Measurements from ENCODE around the gene CBX6.

CBX6 gene

DNA sequence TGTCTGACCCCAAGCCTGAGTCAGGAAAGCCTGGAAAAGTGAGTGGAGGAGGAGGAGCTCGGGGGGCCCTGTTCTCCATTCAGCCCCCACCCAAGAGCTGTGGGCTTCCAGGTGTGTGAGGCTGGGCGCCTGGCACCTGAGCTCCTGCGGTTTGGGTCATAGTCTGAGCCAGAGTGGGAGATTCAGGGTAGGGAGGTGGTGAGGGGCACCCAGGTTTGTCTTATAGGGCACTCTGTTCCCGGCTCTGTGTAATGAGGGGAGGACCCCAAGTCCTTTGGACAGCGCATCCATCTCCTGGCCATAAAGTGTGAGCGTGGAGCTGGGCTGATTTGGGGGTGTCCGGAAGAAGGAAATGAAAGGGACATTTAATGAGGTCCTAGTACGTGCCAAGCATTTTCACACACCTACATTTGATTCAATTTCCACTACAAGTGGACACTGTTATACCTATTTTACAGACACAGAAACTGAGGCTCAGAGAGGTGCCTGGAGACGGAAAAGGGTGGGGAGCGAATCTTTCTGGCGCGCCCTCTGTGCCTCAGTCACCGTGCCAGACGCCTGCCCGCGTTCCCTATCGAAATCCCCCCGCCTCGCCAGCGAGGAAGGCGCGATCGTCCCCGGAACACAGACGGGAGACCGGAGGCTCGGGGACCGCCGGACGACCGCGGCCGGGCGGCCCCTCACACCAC, 29.4 kb downstream of the CBX6 start:
- ATAC-seq = no peak
- TF ChIP-seq ISL1 (CRISPR knock-in tag; IDR thresholded peaks at IDR 0.05) (no peak), ZFP3 (CRISPR knock-in tag; IDR thresholded peaks at IDR 0.05) (no peak), ZNF8 (CRISPR knock-in tag; IDR thresholded peaks at IDR 0.05) (no peak), SNAI2 (CRISPR knock-in tag; IDR thresholded peaks at IDR 0.05) (no peak), TOX (CRISPR knock-in tag; IDR thresholded peaks at IDR 0.05; ENCODE audit: borderline replicate concordance) (no peak), GLIS3 (CRISPR knock-in tag; IDR thresholded peaks at IDR 0.05) (no peak), TCF4 (CRISPR knock-in tag; IDR thresholded peaks at IDR 0.05; ENCODE audit: borderline replicate concordance) (no peak), ZNF565 (CRISPR knock-in tag; conservative IDR thresholded peaks at IDR 0.05; ENCODE audit: low read depth) (no peak), RARB (CRISPR knock-in tag; IDR thresholded peaks at IDR 0.05) (no peak), OSR1 (CRISPR knock-in tag; IDR thresholded peaks at IDR 0.05) (no peak), ZFP30 (CRISPR knock-in tag; IDR thresholded peaks at IDR 0.05) (no peak), ARNTL (CRISPR knock-in tag; IDR thresholded peaks at IDR 0.05; ENCODE audit: borderline replicate concordance, low read depth) (no peak), BACH2 (CRISPR knock-in tag; IDR thresholded peaks at IDR 0.05; ENCODE audit: borderline replicate concordance) (no peak), ZNF70 (CRISPR knock-in tag; IDR thresholded peaks at IDR 0.05) (no peak), PPARA (CRISPR knock-in tag; IDR thresholded peaks at IDR 0.05; ENCODE audit: borderline replicate concordance) (no peak)
- TF ChIP-seq, protein P1, sequence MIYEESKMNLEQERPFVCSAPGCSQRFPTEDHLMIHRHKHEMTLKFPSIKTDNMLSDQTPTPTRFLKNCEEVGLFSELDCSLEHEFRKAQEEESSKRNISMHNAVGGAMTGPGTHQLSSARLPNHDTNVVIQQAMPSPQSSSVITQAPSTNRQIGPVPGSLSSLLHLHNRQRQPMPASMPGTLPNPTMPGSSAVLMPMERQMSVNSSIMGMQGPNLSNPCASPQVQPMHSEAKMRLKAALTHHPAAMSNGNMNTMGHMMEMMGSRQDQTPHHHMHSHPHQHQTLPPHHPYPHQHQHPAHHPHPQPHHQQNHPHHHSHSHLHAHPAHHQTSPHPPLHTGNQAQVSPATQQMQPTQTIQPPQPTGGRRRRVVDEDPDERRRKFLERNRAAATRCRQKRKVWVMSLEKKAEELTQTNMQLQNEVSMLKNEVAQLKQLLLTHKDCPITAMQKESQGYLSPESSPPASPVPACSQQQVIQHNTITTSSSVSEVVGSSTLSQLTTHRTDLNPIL (CRISPR knock-in tag; IDR thresholded peaks at IDR 0.05; ENCODE audit: low read depth) = no peak
- TF ChIP-seq, protein P2, sequence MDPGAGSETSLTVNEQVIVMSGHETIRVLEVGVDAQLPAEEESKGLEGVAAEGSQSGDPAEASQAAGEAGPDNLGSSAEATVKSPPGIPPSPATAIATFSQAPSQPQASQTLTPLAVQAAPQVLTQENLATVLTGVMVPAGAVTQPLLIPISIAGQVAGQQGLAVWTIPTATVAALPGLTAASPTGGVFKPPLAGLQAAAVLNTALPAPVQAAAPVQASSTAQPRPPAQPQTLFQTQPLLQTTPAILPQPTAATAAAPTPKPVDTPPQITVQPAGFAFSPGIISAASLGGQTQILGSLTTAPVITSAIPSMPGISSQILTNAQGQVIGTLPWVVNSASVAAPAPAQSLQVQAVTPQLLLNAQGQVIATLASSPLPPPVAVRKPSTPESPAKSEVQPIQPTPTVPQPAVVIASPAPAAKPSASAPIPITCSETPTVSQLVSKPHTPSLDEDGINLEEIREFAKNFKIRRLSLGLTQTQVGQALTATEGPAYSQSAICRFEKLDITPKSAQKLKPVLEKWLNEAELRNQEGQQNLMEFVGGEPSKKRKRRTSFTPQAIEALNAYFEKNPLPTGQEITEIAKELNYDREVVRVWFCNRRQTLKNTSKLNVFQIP (CRISPR knock-in tag; IDR thresholded peaks at IDR 0.05; ENCODE audit: borderline replicate concordance, low read depth) = no peak

DNA sequence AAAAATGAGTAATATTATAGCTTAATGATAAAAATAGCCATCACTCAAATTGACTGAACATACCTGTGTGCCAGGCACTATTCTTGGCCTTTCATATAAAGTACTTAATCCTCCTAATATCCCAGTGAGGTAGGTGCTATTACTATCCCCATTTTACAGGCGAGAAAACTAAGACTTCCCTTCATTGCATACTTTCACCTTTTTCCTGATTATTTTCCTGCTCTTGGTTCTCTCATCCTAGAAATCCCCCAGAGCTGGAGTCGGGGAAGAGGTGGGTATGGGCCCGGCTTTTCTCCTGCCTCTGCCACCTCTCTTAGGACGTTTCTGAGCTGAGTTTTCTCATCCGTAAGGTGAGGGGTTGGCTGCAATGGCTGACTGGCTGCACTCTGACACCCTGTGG, 30.4 kb downstream of the CBX6 start:
- ATAC-seq = no peak
- TF ChIP-seq GLIS3 (CRISPR knock-in tag; IDR thresholded peaks at IDR 0.05) (no peak), ZNF70 (CRISPR knock-in tag; IDR thresholded peaks at IDR 0.05) (no peak), ZFP30 (CRISPR knock-in tag; IDR thresholded peaks at IDR 0.05) (no peak), ARNTL (CRISPR knock-in tag; IDR thresholded peaks at IDR 0.05; ENCODE audit: borderline replicate concordance, low read depth) (no peak), CSDC2 (CRISPR knock-in tag; IDR thresholded peaks at IDR 0.05) (no peak)
- TF ChIP-seq, protein P2 (CRISPR knock-in tag; IDR thresholded peaks at IDR 0.05; ENCODE audit: borderline replicate concordance, low read depth) = no peak
- TF ChIP-seq, protein P3, sequence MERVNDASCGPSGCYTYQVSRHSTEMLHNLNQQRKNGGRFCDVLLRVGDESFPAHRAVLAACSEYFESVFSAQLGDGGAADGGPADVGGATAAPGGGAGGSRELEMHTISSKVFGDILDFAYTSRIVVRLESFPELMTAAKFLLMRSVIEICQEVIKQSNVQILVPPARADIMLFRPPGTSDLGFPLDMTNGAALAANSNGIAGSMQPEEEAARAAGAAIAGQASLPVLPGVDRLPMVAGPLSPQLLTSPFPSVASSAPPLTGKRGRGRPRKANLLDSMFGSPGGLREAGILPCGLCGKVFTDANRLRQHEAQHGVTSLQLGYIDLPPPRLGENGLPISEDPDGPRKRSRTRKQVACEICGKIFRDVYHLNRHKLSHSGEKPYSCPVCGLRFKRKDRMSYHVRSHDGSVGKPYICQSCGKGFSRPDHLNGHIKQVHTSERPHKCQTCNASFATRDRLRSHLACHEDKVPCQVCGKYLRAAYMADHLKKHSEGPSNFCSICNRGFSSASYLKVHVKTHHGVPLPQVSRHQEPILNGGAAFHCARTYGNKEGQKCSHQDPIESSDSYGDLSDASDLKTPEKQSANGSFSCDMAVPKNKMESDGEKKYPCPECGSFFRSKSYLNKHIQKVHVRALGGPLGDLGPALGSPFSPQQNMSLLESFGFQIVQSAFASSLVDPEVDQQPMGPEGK (CRISPR knock-in tag; IDR thresholded peaks at IDR 0.05; ENCODE audit: borderline replicate concordance) = no peak

DNA sequence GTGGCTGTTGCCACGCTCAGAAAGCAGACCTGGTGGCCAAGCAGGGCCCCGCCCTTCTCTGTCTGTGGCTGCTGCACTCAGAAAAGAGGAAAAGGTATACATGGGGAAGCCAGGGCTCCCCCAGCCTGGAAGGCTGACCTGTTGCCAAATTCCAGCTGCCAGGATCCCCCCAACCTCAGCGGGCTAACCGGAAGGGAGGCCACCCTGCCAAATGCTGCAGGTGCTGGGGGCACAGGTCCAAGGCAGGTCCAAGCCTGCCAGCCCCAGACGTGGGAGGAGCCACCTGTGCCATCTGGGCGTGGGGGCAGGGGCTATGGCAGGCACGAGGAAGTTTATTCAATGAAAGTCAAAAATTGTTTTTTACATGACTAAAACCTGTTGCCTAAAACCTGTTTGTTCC, 30.8 kb downstream of the CBX6 start:
- no peak for TF ChIP-seq ZNF565 (CRISPR knock-in tag; conservative IDR thresholded peaks at IDR 0.05; ENCODE audit: low read depth)
- TF ChIP-seq, protein P4, sequence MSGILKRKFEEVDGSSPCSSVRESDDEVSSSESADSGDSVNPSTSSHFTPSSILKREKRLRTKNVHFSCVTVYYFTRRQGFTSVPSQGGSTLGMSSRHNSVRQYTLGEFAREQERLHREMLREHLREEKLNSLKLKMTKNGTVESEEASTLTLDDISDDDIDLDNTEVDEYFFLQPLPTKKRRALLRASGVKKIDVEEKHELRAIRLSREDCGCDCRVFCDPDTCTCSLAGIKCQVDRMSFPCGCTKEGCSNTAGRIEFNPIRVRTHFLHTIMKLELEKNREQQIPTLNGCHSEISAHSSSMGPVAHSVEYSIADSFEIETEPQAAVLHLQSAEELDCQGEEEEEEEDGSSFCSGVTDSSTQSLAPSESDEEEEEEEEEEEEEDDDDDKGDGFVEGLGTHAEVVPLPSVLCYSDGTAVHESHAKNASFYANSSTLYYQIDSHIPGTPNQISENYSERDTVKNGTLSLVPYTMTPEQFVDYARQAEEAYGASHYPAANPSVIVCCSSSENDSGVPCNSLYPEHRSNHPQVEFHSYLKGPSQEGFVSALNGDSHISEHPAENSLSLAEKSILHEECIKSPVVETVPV (CRISPR knock-in tag; IDR thresholded peaks at IDR 0.05) = no peak
- no peak for TF ChIP-seq TCF4 (CRISPR knock-in tag; IDR thresholded peaks at IDR 0.05; ENCODE audit: borderline replicate concordance)
- TF ChIP-seq, protein P3 (CRISPR knock-in tag; IDR thresholded peaks at IDR 0.05; ENCODE audit: borderline replicate concordance) = no peak
- TF ChIP-seq ZNF8 (CRISPR knock-in tag; IDR thresholded peaks at IDR 0.05) = no peak
- TF ChIP-seq CSDC2 (CRISPR knock-in tag; IDR thresholded peaks at IDR 0.05) = no peak
- TF ChIP-seq OSR1 (CRISPR knock-in tag; IDR thresholded peaks at IDR 0.05) = no peak
- no peak for TF ChIP-seq ZFP30 (CRISPR knock-in tag; IDR thresholded peaks at IDR 0.05)
- TF ChIP-seq, protein P5, sequence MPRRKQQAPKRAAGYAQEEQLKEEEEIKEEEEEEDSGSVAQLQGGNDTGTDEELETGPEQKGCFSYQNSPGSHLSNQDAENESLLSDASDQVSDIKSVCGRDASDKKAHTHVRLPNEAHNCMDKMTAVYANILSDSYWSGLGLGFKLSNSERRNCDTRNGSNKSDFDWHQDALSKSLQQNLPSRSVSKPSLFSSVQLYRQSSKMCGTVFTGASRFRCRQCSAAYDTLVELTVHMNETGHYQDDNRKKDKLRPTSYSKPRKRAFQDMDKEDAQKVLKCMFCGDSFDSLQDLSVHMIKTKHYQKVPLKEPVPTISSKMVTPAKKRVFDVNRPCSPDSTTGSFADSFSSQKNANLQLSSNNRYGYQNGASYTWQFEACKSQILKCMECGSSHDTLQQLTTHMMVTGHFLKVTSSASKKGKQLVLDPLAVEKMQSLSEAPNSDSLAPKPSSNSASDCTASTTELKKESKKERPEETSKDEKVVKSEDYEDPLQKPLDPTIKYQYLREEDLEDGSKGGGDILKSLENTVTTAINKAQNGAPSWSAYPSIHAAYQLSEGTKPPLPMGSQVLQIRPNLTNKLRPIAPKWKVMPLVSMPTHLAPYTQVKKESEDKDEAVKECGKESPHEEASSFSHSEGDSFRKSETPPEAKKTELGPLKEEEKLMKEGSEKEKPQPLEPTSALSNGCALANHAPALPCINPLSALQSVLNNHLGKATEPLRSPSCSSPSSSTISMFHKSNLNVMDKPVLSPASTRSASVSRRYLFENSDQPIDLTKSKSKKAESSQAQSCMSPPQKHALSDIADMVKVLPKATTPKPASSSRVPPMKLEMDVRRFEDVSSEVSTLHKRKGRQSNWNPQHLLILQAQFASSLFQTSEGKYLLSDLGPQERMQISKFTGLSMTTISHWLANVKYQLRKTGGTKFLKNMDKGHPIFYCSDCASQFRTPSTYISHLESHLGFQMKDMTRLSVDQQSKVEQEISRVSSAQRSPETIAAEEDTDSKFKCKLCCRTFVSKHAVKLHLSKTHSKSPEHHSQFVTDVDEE (CRISPR knock-in tag; IDR thresholded peaks at IDR 0.05) = no peak
- TF ChIP-seq GLIS3 (CRISPR knock-in tag; IDR thresholded peaks at IDR 0.05) = no peak
- no peak for TF ChIP-seq ZNF70 (CRISPR knock-in tag; IDR thresholded peaks at IDR 0.05)
- TF ChIP-seq ESRRG (CRISPR knock-in tag; IDR thresholded peaks at IDR 0.05) = no peak
- no peak for TF ChIP-seq RARB (CRISPR knock-in tag; IDR thresholded peaks at IDR 0.05)
- ATAC-seq = no peak
